NCI-H345 treated with DMSO at 0.1 percent for 48 hours (cell line): ENCODE results near the gene RNF217.
"Not testable (repeated sequence)": the region's sequence is repeated elsewhere in the genome, so short reads cannot be mapped to it uniquely, and the experiment has no call there.

ENCODE experiments used
- DNase-seq: peaks from one replicate; lab custom pipeline; 2025; ENCODE audit not compliant: unreplicated experiment; lab: John Stamatoyannopoulos, UW

Gene RNF217

DNA sequence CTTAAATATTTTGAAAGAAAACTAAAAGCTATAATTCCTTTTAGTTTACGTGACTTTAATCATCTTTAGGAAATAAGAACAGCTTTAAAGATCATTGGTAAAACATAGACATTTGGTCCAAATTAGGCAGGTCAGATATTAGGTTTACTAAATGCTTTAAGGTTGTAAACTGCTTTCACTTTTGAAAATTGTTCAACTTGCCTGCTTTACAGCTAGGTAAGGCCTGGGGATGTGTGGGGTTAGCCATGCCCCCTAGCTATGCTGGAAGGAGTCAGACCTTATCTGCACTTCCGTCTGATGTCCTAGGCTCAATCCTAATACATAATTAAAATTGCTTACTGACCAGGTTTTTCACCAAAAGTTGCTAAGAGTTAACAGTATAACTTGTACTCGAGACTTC, 160.8 kb downstream of the RNF217 start:
- no peak for DNase-seq

DNA sequence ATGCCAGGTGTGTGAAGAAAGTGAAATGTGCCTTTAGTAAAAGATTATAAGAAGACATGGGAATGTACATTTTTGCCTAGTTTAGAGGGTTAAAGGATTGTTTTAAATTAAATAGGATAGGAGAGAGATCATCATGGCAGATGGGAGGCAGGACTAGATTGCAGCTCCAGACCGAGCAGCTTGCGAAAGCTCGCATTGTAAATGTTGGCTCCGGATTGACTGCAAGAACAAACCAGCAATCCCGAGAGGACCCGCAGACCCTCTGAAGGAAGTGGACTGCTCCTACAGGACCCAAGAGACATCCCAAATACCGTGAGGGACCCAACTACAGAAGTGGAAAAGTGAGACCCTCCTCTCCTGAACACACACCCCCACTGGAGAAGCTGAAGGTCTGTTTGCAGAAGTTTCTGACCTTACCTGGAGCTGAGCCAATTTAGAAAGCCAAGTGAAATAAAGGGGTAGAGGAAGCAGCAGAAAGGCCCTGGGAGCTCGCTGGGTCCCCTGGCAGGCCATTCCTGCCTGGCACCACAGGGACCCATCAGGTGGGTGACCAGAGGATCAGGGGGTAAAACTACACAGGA, 161.3 kb downstream of the RNF217 start:
- DNase-seq = no peak

DNA sequence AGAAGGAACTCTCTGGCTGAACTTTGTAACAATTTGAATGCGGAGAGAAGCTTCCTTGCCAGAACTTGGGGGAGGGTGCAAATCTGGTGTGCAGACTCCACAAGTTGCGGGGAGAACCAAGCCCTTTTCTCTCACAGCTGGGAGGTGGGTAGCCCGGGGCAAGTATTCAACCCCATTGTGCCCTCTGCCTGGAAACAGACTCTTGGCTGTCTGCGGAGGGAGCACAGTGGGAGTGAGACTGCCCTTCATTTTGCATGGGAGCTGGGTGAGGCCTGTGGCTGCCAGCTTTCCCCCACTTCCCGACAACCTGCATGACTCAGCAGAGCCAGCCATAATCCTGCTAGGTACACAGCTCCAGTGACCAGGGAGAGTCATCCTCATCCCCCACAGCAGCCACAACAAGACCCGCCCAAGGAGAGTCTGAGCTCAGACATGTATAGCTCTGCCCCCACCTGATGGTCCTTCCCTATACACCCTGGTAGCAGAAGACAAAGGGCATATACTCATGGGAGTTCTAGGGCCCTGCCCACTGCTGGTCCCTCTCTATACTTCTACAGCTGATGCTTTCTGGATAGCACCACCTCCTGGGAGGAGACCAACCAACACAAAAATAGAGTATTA, 161.9 kb downstream of the RNF217 start:
- DNase-seq = no peak

- DNase-seq = not testable (repeated sequence)
Measured at GRCh38 chr6:125125856-125126255, 163.6 kb downstream of the RNF217 start.

- no peak for DNase-seq
Measured at GRCh38 chr6:125129354-125129753, 167.1 kb downstream of the RNF217 start.

DNA sequence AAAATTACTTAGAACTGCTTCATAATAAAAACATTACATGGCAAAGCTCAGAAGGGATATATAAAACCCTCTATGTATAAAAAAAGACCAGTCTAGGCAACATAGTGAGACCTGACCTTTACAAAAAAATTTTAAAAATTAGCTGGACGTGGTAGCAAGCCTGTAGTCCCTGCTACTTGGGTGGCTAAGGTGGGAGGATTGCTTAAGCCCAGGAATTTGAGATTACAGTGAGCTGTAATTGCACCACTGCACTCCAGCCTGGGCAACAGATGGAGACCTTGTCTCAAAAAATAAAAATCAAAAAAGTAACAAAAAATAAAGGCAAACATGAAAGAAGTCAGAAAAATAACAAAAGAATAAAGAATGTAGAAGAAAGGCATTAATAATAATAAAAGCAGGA, 169.8 kb downstream of the RNF217 start:
- DNase-seq = no peak

DNA sequence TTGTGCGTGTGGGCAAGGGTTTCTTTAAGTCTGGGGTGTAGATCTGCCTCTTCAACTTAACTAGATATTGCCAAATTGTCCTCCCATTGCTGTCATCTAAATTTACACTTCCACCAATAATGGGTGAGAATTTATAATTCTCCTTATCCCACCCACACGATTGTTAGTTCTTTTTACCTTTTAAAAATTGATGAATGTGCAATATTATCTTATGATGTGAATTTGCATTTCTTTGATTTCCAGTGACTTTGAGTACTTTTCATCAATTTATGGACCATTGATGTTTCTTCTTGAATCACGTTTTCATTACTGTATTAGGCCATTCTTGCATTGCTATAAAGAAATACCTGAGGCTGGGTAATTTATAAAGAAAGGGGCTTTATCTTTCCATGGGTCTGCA, 174.1 kb downstream of the RNF217 start:
- DNase-seq = no peak

GRCh38 chr6:125138083-125138482, 175.8 kb downstream of the RNF217 start:
- DNase-seq = no peak

GRCh38 chr6:125140808-125141207, 178.6 kb downstream of the RNF217 start:
- DNase-seq = no peak
